ENCODE measurements around the gene HYAL1. TPM values are rescaled to one million over a fixed set of nuclear protein-coding genes. Genes with fewer than 3 reads are reported as not detected.

HYAL1 gene
- total RNA-seq, 1 donor from 2014 or later, result 58.2 TPM

GRCh38 chr3:50325113-50325480 is 21.7 kb upstream of the HYAL1 start:
- Histone ChIP-seq H3K27me3 (ENCODE audit: low read depth) (no peaks in the 10 kb centered on the region), H3K4me3 (no peak overlapping the region), H3K4me1 (peaks cover 69% of the 10 kb centered on the region), H3K36me3 (peaks cover 28% of the 10 kb centered on the region), H3K9me3 (no peaks in the 10 kb centered on the region), H3K27ac (peak overlapping the region; percentile 98)
- no peak for DNase-seq
- no peak for TF ChIP-seq CTCF (IDR thresholded peaks at IDR 0.05)
- no peak for ATAC-seq
- intact Hi-C loops (cut with DNase I), result no loop called here

DNA sequence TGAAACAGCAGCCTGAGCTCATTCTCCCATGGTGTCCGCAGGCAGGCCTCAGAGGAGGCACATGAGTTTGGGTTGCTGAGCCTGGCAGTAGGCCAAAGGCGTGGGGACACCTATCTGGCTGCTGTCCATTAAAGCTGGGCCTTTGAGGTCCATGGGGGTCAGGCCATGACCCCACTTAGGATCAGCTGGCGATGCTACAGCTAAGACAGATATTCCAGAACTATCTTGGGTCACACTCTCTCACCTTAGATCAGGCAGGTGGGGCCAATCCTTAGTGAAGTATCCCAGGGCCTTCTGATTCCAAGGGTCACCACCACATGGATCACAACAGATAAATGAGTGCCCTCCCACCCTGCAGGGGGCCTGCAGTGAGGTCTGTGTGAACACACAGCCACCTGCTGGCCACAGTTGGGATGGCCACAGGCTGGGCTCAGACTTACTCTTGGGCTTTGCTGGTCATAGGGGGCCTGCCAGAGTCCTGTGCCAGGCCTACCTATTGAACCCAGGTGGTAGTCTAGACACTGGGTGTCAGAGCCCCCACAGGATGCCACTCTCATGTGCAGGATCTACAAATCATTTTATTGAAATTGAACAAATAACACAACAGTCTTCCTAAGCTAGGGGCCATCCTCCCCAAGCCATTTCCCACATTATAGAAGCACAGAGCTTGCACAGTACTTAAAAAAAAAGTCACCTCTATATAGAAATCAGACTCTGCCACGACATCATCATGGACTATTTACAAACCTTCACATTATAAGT is 21.2 kb upstream of the HYAL1 start:
- Histone ChIP-seq H3K27me3 (ENCODE audit: low read depth) (no peaks in the 10 kb centered on the region), H3K36me3 (peaks cover 28% of the 10 kb centered on the region), H3K27ac (peak overlapping the region; percentile 98), H3K4me1 (peaks cover 75% of the 10 kb centered on the region), H3K4me3 (peak overlapping the region; percentile 9), H3K9me3 (no peaks in the 10 kb centered on the region)
- intact Hi-C loops (cut with DNase I), result no loop called here
- peak; percentile 7 to 9 for ATAC-seq
- peak; percentile 81 for DNase-seq
- peak; percentile 87 for TF ChIP-seq CTCF (IDR thresholded peaks at IDR 0.05)

DNA sequence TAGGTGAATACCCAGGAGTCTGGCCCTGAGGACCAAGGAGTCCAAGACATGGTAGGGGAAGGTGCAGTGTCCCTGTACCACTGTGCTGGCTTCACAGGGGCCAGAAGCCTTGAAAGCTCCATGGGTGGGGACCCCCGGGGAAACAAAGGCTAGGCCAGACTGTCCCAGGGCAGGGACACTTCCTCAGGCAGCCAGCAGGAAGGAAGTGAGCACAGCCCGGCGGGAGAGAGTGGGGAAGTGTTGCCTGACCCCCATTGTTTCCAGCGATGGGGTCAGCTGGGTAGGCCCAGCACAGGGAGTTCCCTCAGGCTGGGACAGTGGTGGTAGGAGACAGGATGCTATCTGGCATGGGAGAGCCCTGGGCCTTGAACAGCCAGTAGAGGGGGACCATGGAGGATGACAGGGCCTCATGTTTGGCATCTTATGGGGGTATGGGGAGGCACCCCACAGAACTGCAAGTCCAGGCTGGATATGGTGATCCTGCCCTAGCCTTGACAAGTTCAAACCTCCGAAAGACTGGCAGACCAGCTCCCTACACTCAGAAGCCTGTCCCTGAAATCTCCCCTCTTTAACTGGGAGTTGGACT is 20.3 kb upstream of the HYAL1 start:
- peak overlapping the region; percentile 98 for H3K27ac ChIP-seq

GRCh38 chr3:50323092-50323600 is 19.8 kb upstream of the HYAL1 start:
- ATAC-seq (peak in 1 of 2 donors; percentile 0), DNase-seq (no peak)
- H3K9me3 ChIP-seq, result no peaks in the 10 kb centered on the region
- peak overlapping the region; percentile 91 for H3K4me3 ChIP-seq
- peaks cover 81% of the 10 kb centered on the region for H3K4me1 ChIP-seq
- peak overlapping the region; percentile 98 for H3K27ac ChIP-seq
- peaks cover 37% of the 10 kb centered on the region for H3K36me3 ChIP-seq
- TF ChIP-seq CTCF (IDR thresholded peaks at IDR 0.05), result no peak
- intact Hi-C loops (cut with DNase I), result no loop called here
- no peaks in the 10 kb centered on the region for H3K27me3 ChIP-seq (ENCODE audit: low read depth)

More for the DNA sequence above, 20.3 kb upstream of the HYAL1 start:
- intact Hi-C loops (cut with DNase I), result no loop called here
- DNase-seq (peak; percentile 72), ATAC-seq (peak in 1 of 2 donors; percentile 4)
- Histone ChIP-seq H3K36me3 (peaks cover 31% of the 10 kb centered on the region), H3K9me3 (no peaks in the 10 kb centered on the region), H3K4me3 (peak overlapping the region; percentile 91), H3K27me3 (ENCODE audit: low read depth) (no peaks in the 10 kb centered on the region), H3K4me1 (peaks cover 81% of the 10 kb centered on the region)
- TF ChIP-seq CTCF (IDR thresholded peaks at IDR 0.05), result peak; percentile 11

- peaks cover 85% of the 10 kb centered on the region for H3K4me1 ChIP-seq
- no peaks in the 10 kb centered on the region for H3K27me3 ChIP-seq (ENCODE audit: low read depth)
- TF ChIP-seq CTCF (IDR thresholded peaks at IDR 0.05), result no peak
- ATAC-seq (peak in 1 of 2 donors; percentile 15), DNase-seq (peak; percentile 77)
- intact Hi-C loops (cut with DNase I), result no loop called here
- H3K36me3 ChIP-seq, result peaks cover 43% of the 10 kb centered on the region
- H3K27ac ChIP-seq, result peak within 1 kb of the TSS; percentile 98
- H3K4me3 ChIP-seq, result peak within 1 kb of the TSS; percentile 91
- no peaks in the 10 kb centered on the region for H3K9me3 ChIP-seq
These were observed 19.2 kb upstream of the HYAL1 start, which contains the start of gene HYAL2 for GRCh38 chr3:50322386-50323091. Gene HYAL2 (minus strand): TSS chr3:50322745. CDS start chr3:50320489, 2,256 bp downstream.
